Suprapubic skin (tissue), 4 donors: ENCODE results near the gene BMPR1B. TPM values are rescaled to one million over a fixed set of nuclear protein-coding genes. Genes with fewer than 3 reads are reported as not detected.

Experiments used
- DNase-seq, 2 donors: peaks; one replicate each; pipeline ENCODE4 v3.0.0-alpha.2; 2019; ENCODE audit warnings: low spot score in 2 of 2
- H3K27ac ChIP-seq: fragments of 200-600 bp; sonication (generic); one replicate; pipeline ENCODE4 v1.5.1; 2019
- H3K27me3 ChIP-seq: fragments of 200-600 bp; sonication (generic); one replicate; pipeline ENCODE4 v1.5.1; 2019
- H3K36me3 ChIP-seq: fragments of 200-600 bp; sonication (generic); one replicate; pipeline ENCODE4 v1.5.1; 2019
- H3K4me1 ChIP-seq: fragments of 200-600 bp; sonication (generic); one replicate; pipeline ENCODE4 v1.5.1; 2019
- H3K4me3 ChIP-seq: fragments of 200-600 bp; sonication (generic); one replicate; pipeline ENCODE4 v1.5.1; 2019; ENCODE audit warnings: mild to moderate bottlenecking
- H3K9me3 ChIP-seq: fragments of 200-600 bp; sonication (generic); one replicate; pipeline ENCODE4 v1.5.1; 2019
- EP300 ChIP-seq: sonication (generic); formaldehyde crosslinking; IDR thresholded peaks from one replicate; pipeline ENCODE4 v1.6.1; 2017; ENCODE audit warnings: antibody characterized with exemption
- POLR2A ChIP-seq, 2 donors: fragments of 450-650 bp; IDR thresholded peaks; one replicate each; pipeline ENCODE4 v1.6.1; 2017; ENCODE audit warnings: antibody characterized with exemption in 2 of 2, mild to moderate bottlenecking in 2 of 2, moderate library complexity in 2 of 2
- POLR2AphosphoS5 ChIP-seq, 3 donors: sonication (generic); formaldehyde crosslinking; IDR thresholded peaks; one replicate each; pipeline ENCODE4 v1.6.1; 2017; ENCODE audit warnings: antibody characterized with exemption in 3 of 3
- WGBS: methylation state at CpG from one replicate; pipeline ENCODE4 v1.1.5; 2018; 5-methylcytosine and 5-hydroxymethylcytosine counted together
- total RNA-seq, 4 donors: library from RNA; depleted of rRNA; stranded (reverse); fragments of >200 nt; gene quantifications; one replicate each; pipeline ENCODE4 v1.1.0, GENCODE V29; 2016
- TF ChIP-seq, protein P1 (sequence below), 2 donors: fragments of 200-600 bp in 1 of 2; fragments of 450-650 bp in 1 of 2; sonication (generic) in 1 of 2; IDR thresholded peaks; one replicate each; pipeline ENCODE4 v1.5.1; 2016 to 2019; ENCODE audit warnings: antibody characterized with exemption in 2 of 2, mild to moderate bottlenecking in 1 of 2, moderate library complexity in 1 of 2

Gene BMPR1B
- total RNA-seq, 4 donors from 2014 or later = 0.38 to 1.2 (median 0.75) TPM

- Histone ChIP-seq H3K36me3 (no peaks in the 10 kb centered on the region), H3K4me1 (no peaks in the 10 kb centered on the region), H3K9me3 (no peaks in the 10 kb centered on the region), H3K4me3 (no peak overlapping the region), H3K27ac (no peak overlapping the region), H3K27me3 (no peaks in the 10 kb centered on the region)
- WGBS = 81% methylated on average over 5 of the region's 5 CpGs
- DNase-seq = no peak
- TF ChIP-seq POLR2A (IDR thresholded peaks at IDR 0.05) (no peak), EP300 (no peak), POLR2AphosphoS5 (IDR thresholded peaks at IDR 0.05) (no peak)
- TF ChIP-seq, protein P1, sequence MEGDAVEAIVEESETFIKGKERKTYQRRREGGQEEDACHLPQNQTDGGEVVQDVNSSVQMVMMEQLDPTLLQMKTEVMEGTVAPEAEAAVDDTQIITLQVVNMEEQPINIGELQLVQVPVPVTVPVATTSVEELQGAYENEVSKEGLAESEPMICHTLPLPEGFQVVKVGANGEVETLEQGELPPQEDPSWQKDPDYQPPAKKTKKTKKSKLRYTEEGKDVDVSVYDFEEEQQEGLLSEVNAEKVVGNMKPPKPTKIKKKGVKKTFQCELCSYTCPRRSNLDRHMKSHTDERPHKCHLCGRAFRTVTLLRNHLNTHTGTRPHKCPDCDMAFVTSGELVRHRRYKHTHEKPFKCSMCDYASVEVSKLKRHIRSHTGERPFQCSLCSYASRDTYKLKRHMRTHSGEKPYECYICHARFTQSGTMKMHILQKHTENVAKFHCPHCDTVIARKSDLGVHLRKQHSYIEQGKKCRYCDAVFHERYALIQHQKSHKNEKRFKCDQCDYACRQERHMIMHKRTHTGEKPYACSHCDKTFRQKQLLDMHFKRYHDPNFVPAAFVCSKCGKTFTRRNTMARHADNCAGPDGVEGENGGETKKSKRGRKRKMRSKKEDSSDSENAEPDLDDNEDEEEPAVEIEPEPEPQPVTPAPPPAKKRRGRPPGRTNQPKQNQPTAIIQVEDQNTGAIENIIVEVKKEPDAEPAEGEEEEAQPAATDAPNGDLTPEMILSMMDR (IDR thresholded peaks at IDR 0.05) = no peak
Measured at GRCh38 chr4:94925764-94926347, 168.1 kb downstream of the BMPR1B start.

DNA sequence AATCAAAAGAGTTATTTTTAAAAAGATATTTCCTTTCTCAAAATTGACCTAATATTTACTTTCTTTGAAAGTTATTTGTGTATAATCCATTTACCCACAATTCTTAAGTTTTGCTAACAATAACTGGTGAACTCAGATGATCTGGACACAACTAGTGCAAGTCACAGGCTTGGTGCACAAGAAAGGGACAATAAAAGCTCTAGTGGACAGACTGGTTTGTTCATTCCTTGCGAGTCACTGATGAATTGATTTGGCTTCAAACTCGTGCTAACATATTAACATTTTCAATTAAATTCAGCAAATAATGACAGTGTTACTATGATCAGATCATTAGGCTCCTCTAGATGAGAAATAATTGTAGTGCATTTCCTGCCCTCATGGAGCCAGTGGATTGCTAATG is 169.2 kb downstream of the BMPR1B start:
- no peak overlapping the region for H3K4me3 ChIP-seq
- no peak overlapping the region for H3K27ac ChIP-seq
- no peaks in the 10 kb centered on the region for H3K27me3 ChIP-seq
- H3K9me3 ChIP-seq = no peaks in the 10 kb centered on the region
- TF ChIP-seq, protein P1 (IDR thresholded peaks at IDR 0.05) = no peak
- no peak for TF ChIP-seq POLR2A (IDR thresholded peaks at IDR 0.05)
- TF ChIP-seq EP300 = no peak
- no peak for TF ChIP-seq POLR2AphosphoS5 (IDR thresholded peaks at IDR 0.05)
- no peak for DNase-seq
- no peaks in the 10 kb centered on the region for H3K36me3 ChIP-seq
- 54% methylated on average over 2 of the region's 2 CpGs for WGBS
- no peaks in the 10 kb centered on the region for H3K4me1 ChIP-seq

- Histone ChIP-seq H3K4me3 (no peak overlapping the region), H3K27me3 (no peaks in the 10 kb centered on the region), H3K9me3 (no peaks in the 10 kb centered on the region), H3K27ac (no peak overlapping the region), H3K36me3 (no peaks in the 10 kb centered on the region), H3K4me1 (no peaks in the 10 kb centered on the region)
- no peak for DNase-seq
- TF ChIP-seq EP300 = no peak
- TF ChIP-seq, protein P1 (IDR thresholded peaks at IDR 0.05) = no peak
- WGBS = 70% methylated on average over 1 of the region's 1 CpG
Measured at GRCh38 chr4:94927696-94928095, 169.9 kb downstream of the BMPR1B start.

GRCh38 chr4:94929696-94930095 is 171.9 kb downstream of the BMPR1B start:
- Histone ChIP-seq H3K36me3 (no peaks in the 10 kb centered on the region), H3K9me3 (no peaks in the 10 kb centered on the region), H3K4me3 (no peak overlapping the region), H3K4me1 (no peaks in the 10 kb centered on the region), H3K27me3 (no peaks in the 10 kb centered on the region), H3K27ac (no peak overlapping the region)
- WGBS = 91% methylated on average over 5 of the region's 5 CpGs
- no peak for DNase-seq
- TF ChIP-seq POLR2A (IDR thresholded peaks at IDR 0.05) (no peak), EP300 (no peak), POLR2AphosphoS5 (IDR thresholded peaks at IDR 0.05) (no peak)
- TF ChIP-seq, protein P1 (IDR thresholded peaks at IDR 0.05) = no peak

DNA sequence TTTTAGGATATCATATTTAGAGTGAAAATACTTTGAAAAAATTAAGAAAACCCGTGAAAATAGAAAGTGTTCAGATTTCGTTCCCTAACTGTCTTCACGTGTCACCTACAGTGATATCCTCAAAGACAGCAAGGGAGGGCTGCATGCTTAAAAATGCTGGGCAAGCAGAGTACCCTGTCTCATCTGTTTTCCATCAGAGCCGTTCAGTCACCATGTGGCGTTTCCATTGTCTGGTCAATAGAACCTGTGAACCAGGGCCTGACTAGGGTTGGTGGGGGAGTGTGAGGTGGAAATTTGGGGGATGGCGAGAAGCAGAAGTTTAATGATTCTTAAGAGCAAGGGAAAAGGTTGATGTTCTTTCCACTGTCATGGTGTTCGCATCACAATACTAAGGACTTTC is 173.9 kb downstream of the BMPR1B start:
- Histone ChIP-seq H3K27ac (no peak overlapping the region), H3K36me3 (no peaks in the 10 kb centered on the region), H3K4me3 (no peak overlapping the region), H3K27me3 (no peaks in the 10 kb centered on the region), H3K9me3 (no peaks in the 10 kb centered on the region), H3K4me1 (no peaks in the 10 kb centered on the region)
- no peak for TF ChIP-seq EP300
- TF ChIP-seq POLR2A (IDR thresholded peaks at IDR 0.05) = no peak
- TF ChIP-seq, protein P1 (IDR thresholded peaks at IDR 0.05) = no peak
- TF ChIP-seq POLR2AphosphoS5 (IDR thresholded peaks at IDR 0.05) = no peak
- no peak for DNase-seq
- 84% methylated on average over 7 of the region's 7 CpGs for WGBS
